HG02973 (cell line): ENCODE results near the gene ZSWIM6.

Experiments used
- ATAC-seq: cut with Tn5 transposase; IDR thresholded peaks from one replicate; pipeline ENCODE4 v1.9.1; 2021; ENCODE audit warnings: moderate library complexity; ENCODE audit not compliant: unreplicated experiment

Gene ZSWIM6

GRCh38 chr5:61331407-61332357 is at the start of gene ZSWIM6:
ZSWIM6 (plus strand) TSS chr5:61332258; CDS start chr5:61332273, 15 bp downstream.
- peak; percentile 67 for ATAC-seq

GRCh38 chr5:61283471-61283870 is 48.6 kb upstream of the ZSWIM6 start:
- ATAC-seq = no peak

- no peak for ATAC-seq
These were observed 46.5 kb upstream of the ZSWIM6 start for GRCh38 chr5:61285531-61285930.

DNA sequence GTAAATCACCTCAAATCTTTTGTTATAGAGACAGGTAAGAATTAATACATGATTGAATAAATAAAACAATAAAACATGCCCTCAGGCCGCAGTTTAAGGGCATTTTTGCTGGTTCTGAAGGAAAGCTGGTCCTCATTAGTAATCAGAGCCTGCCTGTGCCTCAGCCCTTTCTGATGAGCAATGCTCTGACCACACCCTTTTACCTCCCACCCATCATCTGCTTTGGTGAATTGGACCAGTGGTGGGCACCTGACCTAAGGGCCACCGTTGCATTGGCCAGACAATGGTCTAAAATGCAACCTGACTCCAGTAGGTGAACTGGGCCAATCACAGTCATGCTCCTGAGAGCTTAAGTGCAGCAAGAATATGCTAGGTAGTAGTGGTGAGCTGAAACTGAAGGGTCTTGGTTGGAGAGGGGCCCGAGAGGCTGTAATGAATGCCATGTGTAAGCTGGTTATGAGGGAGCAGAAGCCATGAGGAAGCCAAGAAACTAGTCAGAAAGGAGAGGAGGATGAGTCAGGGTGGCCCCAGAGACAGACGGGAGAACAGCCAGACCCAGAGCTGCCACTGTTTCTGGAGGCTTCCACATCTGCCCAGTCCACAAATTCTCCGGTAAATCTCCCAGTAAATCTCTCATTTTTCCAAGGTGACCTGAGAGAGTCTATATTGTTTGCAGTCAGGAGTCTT is 45.5 kb upstream of the ZSWIM6 start:
- no peak for ATAC-seq

DNA sequence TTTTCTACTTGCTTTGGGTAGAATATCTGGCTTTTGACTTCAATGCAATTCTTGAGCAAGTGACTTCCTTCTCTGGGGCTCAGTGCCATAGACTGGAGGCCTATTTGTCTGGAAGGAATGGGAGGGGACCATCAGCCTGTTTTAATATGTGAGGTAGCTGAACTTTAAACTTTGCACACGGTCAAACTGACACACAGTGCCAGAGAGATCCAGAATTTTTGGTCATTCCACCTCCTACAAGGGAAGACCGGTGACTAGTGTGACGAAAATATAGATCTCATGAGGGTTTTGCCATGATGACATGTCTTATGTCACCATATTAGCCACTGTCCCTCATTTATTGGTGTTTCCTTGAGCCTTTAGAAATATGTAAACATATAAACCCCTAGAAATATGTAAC is 44.6 kb upstream of the ZSWIM6 start:
- ATAC-seq = no peak

- no peak for ATAC-seq
These were observed 42.8 kb upstream of the ZSWIM6 start for GRCh38 chr5:61289241-61289640.

DNA sequence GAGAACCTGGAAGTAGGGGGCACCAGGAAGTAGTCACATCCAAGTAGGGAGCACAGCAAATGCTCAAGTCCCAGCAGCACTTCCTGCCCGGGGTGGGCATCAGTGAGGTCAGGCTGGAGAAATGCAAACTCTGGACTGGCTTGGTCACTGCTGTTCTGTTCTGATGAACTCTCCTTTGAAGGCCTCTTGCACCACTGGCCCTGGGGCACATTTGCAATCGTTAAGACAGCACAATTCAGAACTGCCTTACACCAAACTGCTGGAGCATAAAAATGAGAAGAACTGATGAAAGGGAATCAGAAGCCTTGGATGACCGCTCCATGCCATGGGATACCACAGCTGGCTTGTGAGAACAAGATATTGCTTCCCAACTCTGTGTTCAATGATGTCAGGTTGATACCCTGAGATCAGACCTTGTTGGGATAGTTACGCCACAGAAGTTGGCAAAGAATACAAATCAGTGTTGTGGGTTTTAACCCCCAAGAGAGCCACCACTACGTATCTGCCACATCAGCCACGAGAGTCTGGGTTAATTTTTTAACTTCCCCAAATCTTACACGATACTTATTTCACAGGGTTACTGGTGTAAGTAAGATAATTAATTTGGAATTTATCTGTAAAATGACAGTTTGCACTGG is 42.3 kb upstream of the ZSWIM6 start:
- ATAC-seq = no peak

- ATAC-seq = no peak
These were observed 41.3 kb upstream of the ZSWIM6 start for GRCh38 chr5:61290791-61291210.

DNA sequence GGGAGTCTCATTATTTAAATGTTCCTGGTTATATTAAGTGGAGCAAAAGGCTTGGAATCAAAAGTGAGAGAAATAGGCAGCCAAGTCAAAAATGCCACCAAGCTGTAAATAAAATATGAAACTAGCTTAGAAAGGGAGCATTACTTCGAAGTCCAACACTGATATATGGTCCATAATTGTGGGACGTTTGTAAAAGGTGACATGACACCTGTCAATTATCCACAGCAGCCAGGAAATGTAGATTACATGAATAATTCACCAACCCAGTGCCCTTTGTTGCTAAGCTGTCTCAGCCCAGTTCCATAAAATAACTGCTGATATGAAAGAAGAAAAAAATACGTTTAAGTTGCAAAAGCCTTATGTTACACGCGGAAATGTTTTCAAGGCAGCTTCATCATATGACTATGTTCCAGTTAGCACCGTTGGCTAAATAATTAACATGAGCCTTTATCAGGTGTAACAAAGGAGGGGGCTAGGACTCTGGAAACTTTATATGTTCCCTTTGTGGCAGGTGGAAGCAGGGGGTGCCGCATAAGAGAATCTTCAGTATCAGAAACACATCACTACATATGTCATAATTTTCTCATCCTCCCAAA is 39.9 kb upstream of the ZSWIM6 start:
- ATAC-seq = no peak

- no peak for ATAC-seq
These were observed 39.0 kb upstream of the ZSWIM6 start for GRCh38 chr5:61293071-61293470.

- ATAC-seq = no peak
These were observed 38.2 kb upstream of the ZSWIM6 start for GRCh38 chr5:61293873-61294272.

DNA sequence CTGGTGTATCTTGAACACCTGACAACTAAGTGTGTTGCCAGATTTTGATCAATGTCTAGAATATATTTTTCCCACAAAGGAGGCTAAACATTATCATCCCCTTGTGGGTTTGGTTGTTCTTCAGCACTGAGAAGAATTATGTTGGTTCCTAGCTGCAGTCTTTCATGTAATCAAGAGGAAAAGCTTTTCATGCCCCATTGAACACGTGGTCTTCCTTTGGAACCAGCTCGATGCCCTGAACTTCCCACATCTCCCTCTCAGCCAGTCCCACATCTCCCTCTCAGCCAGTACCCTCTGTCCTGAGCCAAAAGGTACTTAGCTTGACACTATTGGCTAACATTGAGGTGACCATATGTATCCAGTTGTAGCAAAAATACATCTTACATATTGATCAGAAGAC is 36.7 kb upstream of the ZSWIM6 start:
- no peak for ATAC-seq

- no peak for ATAC-seq
These were observed 34.0 kb upstream of the ZSWIM6 start for GRCh38 chr5:61298066-61298465.

DNA sequence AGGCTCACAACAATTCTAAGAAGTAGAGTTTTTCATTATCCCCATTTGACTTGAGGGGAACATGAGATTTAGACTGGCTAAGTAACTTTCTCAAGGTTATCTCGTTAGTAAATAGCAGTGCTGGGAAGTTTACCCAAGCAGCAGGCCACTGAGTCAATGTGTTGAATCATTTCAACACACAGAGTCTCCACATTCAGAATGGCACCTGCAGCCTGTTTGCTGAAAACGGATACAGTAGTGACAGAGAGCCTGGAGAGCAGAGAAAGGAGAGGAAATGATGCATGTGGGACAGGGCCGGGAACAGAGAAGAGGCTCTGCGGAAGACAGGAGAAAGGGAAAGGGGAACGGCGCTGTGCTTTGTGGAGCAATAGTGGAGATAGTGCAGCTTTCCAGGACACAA is 33.5 kb upstream of the ZSWIM6 start:
- no peak for ATAC-seq

GRCh38 chr5:61299261-61299681 is 32.8 kb upstream of the ZSWIM6 start:
- no peak for ATAC-seq

- ATAC-seq = no peak
These were observed 30.5 kb upstream of the ZSWIM6 start for GRCh38 chr5:61301341-61302199.

GRCh38 chr5:61302200-61302563 is 29.9 kb upstream of the ZSWIM6 start:
- no peak for ATAC-seq

GRCh38 chr5:61303346-61303745 is 28.7 kb upstream of the ZSWIM6 start:
- ATAC-seq = no peak

DNA sequence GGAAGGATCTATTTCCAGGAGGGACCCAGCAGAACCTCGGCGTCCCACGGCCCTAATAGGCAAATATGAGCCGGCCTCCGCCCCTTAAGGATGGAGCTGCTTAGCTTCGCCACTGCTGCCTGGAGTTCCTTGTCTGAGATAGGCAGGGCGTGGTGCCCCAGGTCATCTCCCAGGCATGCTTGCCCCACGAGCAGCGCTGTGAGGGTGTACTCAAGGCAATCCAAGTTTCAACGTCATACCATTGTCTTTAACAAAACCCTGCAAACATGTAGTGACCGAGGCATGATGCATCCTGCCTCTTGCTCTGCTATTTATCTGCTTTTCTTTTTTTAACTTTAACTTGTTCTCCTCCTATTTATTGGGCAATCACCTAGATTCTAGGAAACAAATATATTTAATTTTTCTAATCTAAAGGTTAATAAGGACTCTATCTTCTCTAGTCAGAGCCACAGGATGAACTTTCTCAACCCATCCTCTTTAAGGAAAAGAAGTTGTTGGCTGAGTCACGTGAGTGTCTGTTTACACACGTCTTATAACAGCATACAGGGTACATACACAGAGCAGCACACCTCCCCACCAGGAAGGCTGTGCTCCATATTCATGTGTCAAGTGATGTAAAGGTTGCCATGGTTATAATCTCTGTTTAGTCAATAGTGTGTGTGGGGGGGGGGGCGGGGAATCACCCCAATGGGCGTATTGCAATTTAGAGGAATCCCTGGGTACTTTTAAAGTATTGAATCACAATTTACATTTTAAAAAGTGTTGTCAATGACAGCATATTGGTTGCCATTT is 27.3 kb upstream of the ZSWIM6 start:
- ATAC-seq = no peak
